T-helper 1 cell (primary cell): ENCODE results near the gene PRKN.

Experiments used
- DNase-seq, 5 donors: peaks; one replicate each; pipeline ENCODE4 v3.0.0-alpha.2; 2012 to 2020

The PRKN gene

DNA sequence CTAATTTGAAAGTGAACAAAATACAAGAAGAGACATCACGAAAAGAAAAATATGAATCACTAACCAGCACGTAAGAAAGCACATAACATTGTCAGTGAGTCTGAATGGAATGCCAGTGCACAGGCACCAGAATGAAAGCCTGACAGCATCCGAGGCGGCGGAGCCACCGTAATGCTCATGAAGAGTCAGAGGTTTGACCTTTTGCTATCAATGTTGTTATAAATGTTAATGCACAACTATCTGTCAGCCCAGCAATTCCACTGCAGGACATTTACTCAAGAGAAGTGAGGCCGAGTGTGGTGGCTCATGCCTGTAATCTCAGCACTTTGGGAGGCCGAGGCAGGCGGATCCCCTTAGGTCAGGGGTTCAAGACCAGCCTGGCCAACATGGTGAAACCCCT is 562.1 kb downstream of the PRKN start:
- DNase-seq, result no peak

DNA sequence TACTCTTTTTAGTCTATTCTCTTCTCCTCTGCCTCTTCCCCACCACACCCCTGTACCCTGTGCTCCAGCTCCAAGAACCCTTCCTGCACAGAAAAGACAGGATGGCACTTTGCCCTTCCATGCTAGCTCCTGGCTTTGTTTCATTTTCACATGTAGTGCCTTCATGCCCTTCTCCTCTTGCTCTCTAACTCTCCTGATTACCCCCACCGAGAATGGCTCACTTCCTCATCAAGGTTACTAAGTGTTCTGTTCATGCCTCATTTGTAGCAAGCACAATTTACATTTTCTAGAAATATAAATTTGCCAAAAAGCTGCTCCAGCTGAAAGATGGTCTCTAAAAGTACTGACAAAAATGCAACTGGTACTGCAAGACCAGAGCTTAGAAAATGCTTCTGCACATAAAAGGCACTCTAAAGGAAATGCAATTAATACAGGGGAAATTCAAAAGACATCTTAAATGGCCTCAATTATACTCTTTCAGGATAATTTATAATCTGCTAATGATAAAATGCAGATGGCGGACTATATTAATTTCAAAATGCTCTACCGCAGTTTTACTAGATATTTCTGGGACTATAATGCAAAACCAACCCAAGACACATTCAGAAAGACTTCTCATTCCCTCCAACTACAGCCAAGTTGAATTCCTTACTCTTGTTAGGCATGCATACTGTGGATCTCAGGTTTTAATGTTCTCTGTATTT is 570.2 kb downstream of the PRKN start:
- DNase-seq, result no peak

DNA sequence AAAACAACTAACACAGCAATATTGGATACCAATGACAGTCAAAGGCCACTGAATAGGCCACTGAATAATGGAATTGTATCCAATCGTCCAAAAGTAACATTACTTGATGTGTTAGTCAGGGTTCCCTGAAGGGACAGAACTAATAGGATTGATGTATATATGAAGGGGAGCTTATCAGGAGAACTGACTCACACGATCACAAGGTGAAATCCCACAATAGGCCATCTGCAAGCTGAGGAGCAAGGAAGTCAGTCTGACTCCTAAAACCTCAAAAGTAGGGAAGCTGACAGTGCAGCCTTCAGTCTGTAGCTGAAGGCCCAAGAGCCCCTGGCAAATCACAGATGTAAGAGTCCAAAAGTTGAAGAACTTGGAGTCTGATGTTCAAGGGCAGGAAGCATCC is 571.4 kb downstream of the PRKN start:
- DNase-seq, result no peak

DNA sequence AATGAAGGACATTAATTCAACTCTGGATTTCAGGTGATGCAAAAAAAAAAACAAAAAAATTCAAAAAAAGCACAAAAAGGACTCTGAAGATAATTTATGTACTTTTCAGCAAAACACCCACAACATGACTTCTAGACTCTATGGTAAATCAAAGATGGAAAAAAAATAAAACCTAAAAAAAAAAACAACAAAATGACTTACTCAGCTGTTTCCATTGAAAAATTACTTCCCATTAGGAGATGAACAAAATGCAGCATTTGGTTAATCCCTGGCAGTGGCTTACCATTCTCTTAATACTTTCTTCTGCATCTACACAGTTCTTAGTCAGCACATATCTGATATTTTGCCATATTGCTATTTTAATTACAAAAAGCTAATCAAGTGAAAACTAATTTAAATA is 572.6 kb downstream of the PRKN start:
- no peak for DNase-seq

DNA sequence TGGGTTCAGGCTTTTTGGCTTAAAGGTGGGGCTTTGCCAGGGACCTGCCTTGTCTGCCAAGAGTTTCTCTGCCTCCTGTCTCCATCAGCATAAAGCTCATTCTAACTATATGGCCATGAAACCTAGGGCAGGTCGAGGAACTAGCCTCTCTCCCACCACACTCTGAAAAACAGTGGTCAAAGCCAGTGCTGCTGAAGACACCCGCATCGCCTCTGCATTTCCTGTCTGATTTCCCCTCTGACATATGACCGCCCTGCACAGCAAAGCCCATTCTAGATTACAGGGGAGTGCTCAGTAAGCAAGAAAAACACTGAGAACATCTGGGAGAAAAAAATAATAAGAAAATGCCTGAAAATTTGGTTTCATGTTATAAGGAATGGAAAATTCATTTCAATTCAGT is 573.6 kb downstream of the PRKN start:
- no peak for DNase-seq

DNA sequence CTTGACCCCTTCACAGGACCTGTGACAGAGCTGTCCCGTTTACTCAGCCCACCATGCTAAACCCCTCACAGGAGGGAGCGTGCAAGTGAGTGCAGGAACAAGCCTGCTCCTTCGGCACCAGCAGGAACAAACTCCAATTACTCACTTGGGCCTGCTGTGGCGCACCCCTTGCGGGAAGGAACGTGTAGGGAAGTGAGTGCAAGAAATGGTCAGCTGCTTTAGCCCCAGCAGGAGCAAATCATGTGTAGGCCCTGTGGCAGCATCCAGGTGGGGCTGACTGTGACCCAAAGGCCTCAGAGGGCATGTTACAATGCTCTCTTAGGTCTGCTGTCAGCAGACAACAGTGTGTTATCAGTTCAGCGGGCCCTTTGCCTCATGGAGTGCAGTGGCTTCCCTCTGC is 574.4 kb downstream of the PRKN start:
- DNase-seq, result no peak

DNA sequence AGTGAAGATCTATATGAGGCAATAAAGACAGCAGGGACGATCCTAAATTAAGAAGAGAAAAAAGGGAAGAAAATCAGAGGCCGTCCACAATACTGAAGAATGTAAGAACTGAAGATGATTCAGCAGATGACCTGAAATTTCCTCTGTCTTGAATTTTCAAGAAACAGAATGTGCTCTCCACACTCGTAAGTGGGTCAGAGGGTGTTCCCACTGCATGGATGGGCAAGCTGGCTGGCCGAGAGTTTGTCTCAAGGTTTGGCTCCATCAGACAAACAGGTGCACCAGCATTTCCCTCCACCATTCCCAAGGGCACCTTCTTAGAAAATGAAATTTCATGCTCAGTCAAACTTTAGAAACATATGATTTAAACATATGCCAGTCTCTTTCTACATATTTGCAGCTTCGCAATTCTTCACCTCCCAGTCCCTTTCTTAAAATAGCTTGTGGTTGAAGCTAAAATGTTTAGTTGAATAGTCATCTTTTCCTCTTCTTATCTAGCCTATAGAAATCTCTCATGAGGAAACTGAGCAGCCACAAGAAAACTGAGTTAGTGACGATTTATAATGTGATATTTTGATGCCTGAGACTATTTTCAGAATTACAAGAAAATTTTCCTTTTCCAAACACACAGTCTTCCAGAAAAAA is 576.4 kb downstream of the PRKN start:
- DNase-seq, result no peak

DNA sequence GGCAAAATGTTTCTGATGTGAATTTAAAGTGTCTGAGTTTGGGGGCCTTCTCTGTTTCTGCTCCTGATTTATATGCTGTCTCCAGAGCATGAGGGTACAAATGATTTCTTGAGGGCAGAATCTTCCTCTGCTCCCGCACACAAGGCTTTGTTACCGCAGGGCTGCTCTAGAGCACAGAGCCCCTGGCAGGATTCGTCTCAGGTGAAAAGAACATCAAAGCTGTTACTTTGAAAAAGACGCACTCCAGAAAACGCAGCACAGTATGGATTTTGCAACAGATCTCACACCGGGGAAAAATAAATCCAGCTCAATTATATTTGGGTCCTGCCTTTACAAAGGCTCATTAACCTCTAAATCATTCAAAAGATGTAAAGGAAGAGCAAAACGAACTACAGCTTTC is 577.3 kb downstream of the PRKN start:
- no peak for DNase-seq

DNA sequence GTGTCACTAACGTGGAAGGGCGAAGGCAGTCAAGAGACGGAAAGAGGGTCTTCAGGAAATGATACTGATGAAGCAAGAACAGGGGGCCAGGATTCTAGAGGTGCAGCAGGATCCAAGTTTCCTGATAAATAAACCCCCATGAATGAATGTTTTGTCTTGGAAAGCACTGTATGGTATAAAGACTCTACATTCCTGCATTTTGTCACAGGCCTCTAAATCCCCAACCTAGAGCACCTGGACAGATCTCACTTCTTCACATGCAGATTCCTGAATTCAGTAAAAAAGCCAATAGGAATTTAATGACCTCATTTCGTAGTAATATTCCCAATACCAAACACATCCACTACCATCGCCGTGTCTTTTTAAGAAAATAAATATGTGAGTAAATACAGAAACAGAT is 577.8 kb downstream of the PRKN start:
- DNase-seq, result no peak

DNA sequence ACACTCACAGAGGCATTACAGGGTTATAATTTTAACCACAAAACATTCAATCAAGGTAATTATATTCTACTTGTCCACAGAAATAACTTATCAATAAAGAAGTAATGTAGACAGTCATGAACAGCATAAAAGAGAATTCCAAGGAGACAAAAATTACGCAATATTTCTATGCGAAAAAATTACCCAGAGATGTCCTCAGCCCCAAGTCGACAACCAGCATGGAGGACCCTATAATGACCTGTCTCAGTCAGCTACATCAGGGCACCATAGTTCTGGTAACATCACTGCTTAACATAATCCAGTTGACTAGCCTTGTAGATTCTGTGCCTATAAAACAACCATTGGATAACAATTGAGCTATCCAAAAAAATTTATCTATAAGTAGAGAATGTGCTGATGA is 579.8 kb downstream of the PRKN start:
- no peak for DNase-seq

DNA sequence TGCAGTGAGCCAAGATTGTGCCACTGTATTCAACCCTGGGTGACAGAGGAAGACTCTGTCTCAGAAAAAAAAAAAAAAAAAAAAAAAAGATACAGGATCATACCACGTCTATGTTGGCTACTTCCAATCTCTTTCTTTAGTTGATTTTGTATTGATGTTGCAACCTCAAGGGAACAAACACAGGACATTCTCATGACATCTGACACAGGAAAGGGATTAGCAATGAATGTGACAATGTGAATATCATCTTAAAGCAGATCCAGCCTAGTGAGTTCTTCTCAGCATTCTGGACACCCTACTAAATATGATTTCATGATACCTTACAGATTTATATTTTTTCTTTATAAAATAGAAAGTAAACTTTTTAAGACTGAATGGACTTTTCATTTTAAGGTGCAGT is 580.3 kb downstream of the PRKN start:
- DNase-seq, result no peak

DNA sequence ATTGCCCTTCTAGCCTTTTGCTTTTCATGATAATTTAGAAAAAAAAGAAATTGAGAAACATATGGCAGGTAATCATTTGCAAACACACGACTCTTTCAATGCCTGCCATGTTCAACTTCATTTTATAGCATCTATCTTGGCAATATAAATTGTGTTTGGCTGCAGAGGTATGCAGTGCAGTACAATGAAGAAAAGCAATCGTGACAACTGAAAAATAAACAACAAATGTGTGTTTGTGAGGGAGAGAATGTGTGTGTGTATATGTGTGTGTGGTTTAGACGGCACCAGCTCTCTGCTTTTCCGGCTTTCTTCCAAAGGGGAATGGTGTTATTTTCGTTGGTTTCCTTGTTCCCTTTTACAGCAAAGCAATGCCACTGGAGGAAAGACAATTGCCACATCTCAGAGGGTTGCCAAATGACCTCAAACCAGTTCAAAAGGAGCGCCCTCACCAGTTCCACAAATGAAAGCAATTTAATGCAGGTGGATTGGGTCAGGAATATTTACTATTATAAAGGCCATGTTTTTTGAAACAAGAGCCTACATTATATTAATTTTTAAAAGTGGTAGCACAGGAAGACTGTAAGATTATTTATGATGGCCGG is 587.2 kb downstream of the PRKN start:
- DNase-seq, result no peak

DNA sequence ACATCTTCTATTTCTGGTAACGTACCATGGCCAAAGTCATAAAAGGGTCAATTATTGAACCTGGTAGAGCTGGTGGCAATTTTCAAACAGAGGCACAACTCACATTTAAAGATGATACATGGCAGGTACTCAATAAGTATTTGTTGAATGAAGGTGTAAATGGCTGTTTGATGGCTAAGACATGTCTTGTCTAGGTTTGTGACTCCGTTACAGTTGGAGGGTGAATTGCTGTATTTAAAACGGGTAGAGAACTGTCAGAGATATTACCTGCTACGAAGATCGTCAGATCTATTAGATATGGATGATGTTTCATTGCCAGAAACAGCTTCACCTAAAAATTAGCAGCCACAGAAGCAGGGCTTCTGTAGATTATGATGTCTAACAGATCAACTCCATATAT is 601.9 kb downstream of the PRKN start:
- no peak for DNase-seq

DNA sequence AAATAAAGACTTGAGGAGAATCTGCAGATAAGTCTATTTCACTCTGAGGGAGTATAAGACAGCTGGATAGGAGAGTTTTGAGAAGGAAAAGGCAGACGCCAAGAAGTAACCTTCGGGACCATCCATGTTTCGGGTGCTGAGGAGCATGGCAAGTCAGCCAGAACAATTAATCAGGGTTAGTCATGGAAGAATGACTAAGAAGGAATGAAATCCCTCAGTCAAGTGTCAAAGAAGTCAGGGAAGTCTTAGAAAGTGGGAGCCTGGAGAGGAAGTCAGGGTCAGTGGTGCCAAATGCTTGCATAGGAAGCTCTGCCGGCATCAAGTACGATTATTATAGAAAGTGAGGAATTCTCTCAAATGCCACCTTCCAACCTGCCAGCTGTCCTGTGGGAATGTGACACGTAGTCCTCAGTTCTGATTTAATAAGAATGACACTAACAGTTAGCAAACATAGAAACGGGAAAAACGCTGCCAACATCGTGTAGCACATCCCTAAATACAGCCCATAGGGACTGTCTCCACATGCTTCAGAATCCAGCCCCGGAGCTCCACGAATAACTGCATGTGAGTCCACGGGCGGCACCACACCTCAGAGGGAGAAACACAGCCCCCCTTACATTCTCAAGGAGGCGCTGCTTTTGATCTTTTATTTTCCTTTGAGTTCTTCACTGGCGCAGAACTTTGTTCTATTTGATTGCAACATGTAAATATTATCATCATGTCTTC is 602.7 kb downstream of the PRKN start:
- DNase-seq, result no peak

DNA sequence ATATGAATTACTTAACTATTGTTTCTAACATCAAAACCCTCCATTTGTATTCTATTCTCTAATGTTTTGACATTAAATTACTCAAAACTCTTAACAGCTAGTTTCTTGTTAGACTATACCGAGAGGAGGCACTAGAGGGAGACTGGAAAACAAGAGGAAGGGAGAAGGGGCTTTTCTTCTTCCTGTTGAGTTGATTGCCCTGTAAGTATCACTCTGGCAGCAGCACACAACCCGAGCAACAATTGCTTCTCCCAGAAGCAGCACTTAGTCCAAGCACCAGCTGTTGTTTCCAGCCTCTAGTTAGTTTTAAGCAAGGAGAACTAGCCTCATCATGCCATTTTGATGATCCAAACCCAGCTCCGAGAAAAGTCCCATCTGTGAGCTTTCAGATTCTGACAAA is 603.8 kb downstream of the PRKN start:
- DNase-seq, result no peak

DNA sequence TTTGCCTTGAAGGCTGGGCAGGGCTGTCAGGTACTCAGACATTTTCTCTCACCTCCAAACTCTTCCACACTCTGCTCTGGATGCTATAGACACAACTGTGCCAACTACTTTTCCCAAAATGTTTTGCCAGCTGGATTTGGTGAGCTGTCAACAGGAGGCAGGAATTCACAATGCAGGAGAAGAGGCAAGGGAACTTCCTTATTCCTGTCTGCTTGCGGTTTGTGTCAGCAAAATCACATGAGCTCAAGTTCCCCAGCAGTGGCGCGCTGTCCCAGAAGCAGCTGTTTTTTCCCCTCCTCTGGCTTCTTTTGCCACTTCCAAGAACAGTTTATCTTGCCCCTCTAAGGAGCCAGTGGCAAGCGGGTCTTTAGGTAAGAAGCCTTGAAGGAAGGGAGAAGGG is 608.2 kb downstream of the PRKN start:
- no peak for DNase-seq

DNA sequence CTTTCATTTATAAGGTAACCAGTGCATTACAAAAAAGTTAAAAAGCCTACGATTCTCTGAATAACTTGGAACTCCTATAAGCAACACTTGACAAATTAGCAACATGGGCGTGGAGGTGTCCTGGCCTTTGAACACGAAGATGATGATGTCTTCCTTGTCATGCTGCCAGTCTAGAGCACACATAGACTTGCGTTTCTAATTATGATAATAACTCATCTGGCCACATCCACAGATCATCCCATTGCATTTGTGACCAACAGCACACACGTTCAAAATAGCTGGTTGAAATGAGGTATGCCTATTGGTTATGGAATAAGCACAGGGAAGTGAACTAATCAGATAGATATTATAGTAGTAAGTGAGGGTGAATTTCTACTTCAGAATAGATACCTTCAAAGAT is 608.9 kb downstream of the PRKN start:
- no peak for DNase-seq

DNA sequence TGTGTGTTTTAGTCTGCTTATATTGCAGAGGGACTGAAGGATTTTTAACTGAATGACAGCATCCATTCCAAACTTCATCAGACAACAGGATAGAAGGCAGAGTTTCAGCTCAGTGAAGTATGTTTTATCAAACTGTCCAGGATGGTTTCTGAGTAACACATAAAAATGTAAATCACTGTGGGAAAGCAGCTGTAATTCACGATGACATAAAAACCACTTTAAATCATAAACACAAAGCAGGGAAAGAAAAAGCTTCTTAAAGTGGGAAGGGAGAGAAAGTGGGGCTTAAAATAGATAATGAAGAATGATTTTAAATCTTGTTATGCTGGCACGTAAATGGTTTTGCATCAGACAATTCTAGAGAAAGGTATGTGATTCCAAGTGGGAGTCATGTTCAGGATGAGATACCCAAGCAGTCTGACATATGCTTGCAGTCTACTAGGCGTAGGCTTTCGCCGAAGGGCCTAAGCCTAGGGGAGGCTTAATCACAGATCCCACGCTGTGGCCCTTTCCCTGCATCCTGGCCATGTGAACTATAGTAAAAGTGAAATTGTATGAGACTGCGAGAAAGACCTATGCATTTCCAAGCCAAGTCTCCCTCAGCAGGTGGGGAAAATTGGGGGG is 610.6 kb downstream of the PRKN start:
- DNase-seq, result no peak

DNA sequence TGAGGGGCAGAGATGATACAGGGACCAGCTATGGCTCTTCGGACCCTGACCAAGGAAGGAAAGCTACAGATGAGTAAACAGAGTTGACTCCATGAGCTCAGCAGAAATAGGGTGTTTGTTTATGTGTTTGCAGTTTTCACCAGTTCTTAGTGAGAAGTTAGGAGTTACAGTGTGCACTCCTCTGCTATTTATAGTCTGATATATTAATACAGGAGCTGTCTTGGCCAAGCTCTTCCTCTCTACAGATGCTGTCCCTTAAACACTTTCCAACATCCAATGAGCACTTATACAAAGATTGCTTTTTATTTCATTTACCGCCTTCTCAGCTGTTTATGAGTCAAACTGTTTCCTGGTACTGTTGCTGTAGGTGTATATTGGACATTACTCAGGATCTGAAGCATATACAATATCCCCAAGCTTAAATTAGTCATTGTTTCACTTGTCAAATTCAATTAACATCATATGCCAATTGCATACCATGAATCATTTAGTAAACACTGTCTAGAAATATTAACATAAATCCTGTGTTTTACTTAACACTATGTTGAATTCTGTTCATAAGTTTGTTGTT is 618.0 kb downstream of the PRKN start:
- DNase-seq, result peak in 1 of 5 donors; percentile 4

DNA sequence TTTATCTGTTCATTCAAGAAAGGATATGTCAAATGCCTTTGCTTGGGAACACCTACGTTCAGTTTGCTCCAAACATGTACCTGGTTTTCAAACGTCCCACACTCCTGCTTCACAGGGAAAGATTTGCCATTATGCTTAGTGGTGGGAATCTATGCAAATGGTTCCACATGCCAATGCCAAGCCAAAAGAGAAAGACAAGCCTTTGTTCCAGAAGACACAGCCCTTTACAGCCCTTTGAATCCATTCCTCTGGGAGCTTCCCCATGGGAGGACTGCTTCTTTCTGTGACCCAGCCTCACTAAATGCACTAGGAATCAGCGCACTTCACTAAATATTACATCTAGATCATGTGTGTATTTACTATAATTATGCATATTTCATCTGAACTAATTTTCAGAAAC is 619.5 kb downstream of the PRKN start:
- no peak for DNase-seq

DNA sequence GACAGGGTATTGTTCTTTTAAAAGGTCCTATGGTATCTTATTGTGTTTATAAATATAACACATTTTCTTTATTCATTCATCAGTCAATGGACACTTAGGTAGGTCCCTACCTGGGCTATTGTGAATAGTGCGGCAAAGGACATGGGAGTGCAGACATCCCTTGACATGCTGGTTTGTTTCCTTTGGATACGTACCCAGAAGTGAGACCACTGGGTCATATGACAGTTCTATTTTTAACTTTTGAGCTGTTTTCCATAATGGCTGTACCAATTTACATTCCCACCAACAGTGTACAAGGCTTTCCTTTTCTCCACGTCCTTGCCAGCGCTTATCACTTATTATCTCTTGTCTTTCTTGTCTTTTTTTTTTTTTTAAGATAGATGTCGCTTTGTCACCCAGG is 627.5 kb downstream of the PRKN start:
- no peak for DNase-seq

DNA sequence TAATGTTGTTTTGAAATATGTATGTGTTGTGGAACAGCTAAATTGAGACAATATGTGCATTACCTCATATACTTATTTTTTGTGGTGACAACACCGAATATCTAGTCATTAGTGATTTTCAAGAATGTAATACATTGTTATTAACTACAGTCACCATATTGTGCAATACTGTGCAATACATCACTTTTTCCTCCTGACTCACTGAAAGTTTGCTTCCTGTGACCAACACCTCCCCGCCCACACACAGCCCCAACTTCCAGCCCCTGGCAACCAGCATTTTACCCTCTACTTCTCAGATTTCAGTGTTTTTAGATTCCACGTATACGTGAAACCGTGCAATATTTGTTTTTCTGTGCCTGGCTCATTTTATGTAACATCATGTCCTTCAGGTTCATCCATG is 627.9 kb downstream of the PRKN start:
- DNase-seq, result peak in 1 of 5 donors; percentile 4
